Eye (tissue), 1 donor: ENCODE results near the gene MACROD1.
A peak's percentile ranks its signal among the peaks of the same experiment; 100 is the strongest.

Experiments used
- DNase-seq: peaks from one replicate; pipeline ENCODE4 v3.0.0-alpha.2; 2015

MACROD1 gene

GRCh38 chr11:64165842-64166635 is at the start of gene MACROD1:
TSS of gene MACROD1 (minus strand) at chr11:64166113. CDS start at chr11:64165994, 119 bp downstream.
- peak; percentile 86 for DNase-seq

GRCh38 chr11:64211181-64211872 is 45.4 kb upstream of the MACROD1 start:
- no peak for DNase-seq

- DNase-seq, result no peak
Observed at GRCh38 chr11:64210301-64211020, 44.5 kb upstream of the MACROD1 start.

- DNase-seq, result no peak
Observed at GRCh38 chr11:64209563-64209843, 43.6 kb upstream of the MACROD1 start.

- no peak for DNase-seq
Observed at GRCh38 chr11:64208796-64209562, 43.1 kb upstream of the MACROD1 start.

- DNase-seq, result no peak
Observed at GRCh38 chr11:64208086-64208795, 42.3 kb upstream of the MACROD1 start.

- DNase-seq, result no peak
Observed at GRCh38 chr11:64207256-64208085, 41.6 kb upstream of the MACROD1 start.

GRCh38 chr11:64206457-64207255 is 40.7 kb upstream of the MACROD1 start, which contains the start of gene FERMT3:
TSS of gene FERMT3 (plus strand) at chr11:64206721. CDS start at chr11:64207365, 644 bp downstream.
- no peak for DNase-seq

- peak; percentile 93 for DNase-seq
Observed at GRCh38 chr11:64204464-64204989, 38.6 kb upstream of the MACROD1 start.

GRCh38 chr11:64204080-64204440 is 38.1 kb upstream of the MACROD1 start:
- no peak for DNase-seq

GRCh38 chr11:64203421-64204079 is 37.6 kb upstream of the MACROD1 start:
- DNase-seq, result peak; percentile 31

GRCh38 chr11:64202992-64203391 is 37.1 kb upstream of the MACROD1 start:
- DNase-seq, result no peak

- DNase-seq, result no peak
Observed at GRCh38 chr11:64201543-64201942, 35.6 kb upstream of the MACROD1 start.

- DNase-seq, result no peak
Observed at GRCh38 chr11:64198511-64198910, 32.6 kb upstream of the MACROD1 start.

- DNase-seq, result no peak
Observed at GRCh38 chr11:64196626-64197025, 30.7 kb upstream of the MACROD1 start.

- DNase-seq, result no peak
Observed at GRCh38 chr11:64192434-64192833, 26.5 kb upstream of the MACROD1 start.

GRCh38 chr11:64186492-64187165 is 20.7 kb upstream of the MACROD1 start:
- peak; percentile 54 for DNase-seq

- DNase-seq, result peak; percentile 100
Observed at GRCh38 chr11:64185693-64186491, 20.0 kb upstream of the MACROD1 start, which contains the start of gene STIP1. TSS of gene STIP1 (plus strand) at chr11:64186171. CDS start at chr11:64186262, 91 bp downstream.
